CD4-positive, alpha-beta T cell (primary cell): ENCODE measurements around the gene F8. TPM values are rescaled to one million over a fixed set of nuclear protein-coding genes. Genes with fewer than 3 reads are reported as not detected.
"Not testable (repeated sequence)": the region's sequence is repeated elsewhere in the genome, so short reads cannot be mapped to it uniquely, and the experiment has no call there.

Experiments used
- ATAC-seq: fragments of 200-7000 bp; cut with Tn5 transposase; one replicate; pipeline ENCODE4 v1.10.0; 2022; ENCODE audit warnings: mild to moderate bottlenecking; ENCODE audit not compliant: poor library complexity
- CTCF ChIA-PET: fragments of 350-600 bp; sonication (Branson Sonifier 250); formaldehyde crosslinking; loops from one replicate; lab custom pipeline; 2021; ENCODE audit warnings: antibody characterized with exemption, inconsistent platforms; lab: Charles Lee
- POLR2A ChIA-PET: fragments of 350-600 bp; sonication (Branson Sonifier 250); formaldehyde crosslinking; loops from one replicate; lab custom pipeline; 2021; ENCODE audit warnings: antibody characterized with exemption, inconsistent platforms; lab: Charles Lee
- DNase-seq, 14 experiments: peaks; one replicate each; pipeline ENCODE4 v3.0.0-alpha.2; 2013 to 2020; ENCODE audit warnings: mixed read lengths in 2 of 14
- H3K27ac ChIP-seq, 2 donors: one replicate each; pipeline versions ENCODE4 v1.5.1 to v1.7.0; 2013; ENCODE audit warnings: low read length in 2 of 2, low read depth in 1 of 2, mild to moderate bottlenecking in 1 of 2
- H3K27me3 ChIP-seq, 2 experiments: 1 replicate in 1 of 2; 2 replicates in 1 of 2; pipeline versions ENCODE4 v1.6.1 to v1.7.0; 2013; ENCODE audit warnings: low read length in 2 of 2, control low read depth in 1 of 2, mild to moderate bottlenecking in 1 of 2, moderate library complexity in 1 of 2; ENCODE audit not compliant: insufficient read depth in 2 of 2, control insufficient read depth in 1 of 2
- H3K36me3 ChIP-seq: one replicate; pipeline ENCODE4 v1.6.1; 2013; ENCODE audit warnings: low read length, control low read depth; ENCODE audit not compliant: insufficient read depth
- H3K4me1 ChIP-seq: one replicate; pipeline ENCODE4 v1.6.1; 2013; ENCODE audit warnings: low read length, control low read depth; ENCODE audit not compliant: insufficient read depth
- H3K4me3 ChIP-seq: one replicate; pipeline ENCODE4 v1.5.1; 2013; ENCODE audit warnings: mild to moderate bottlenecking, low read length, moderate library complexity
- H3K9me3 ChIP-seq, 2 experiments: 1 replicate in 1 of 2; 2 replicates in 1 of 2; pipeline versions ENCODE4 v1.6.1 to v1.7.0; 2013; ENCODE audit warnings: low read length in 2 of 2, mild to moderate bottlenecking in 2 of 2, control low read depth in 1 of 2, moderate library complexity in 1 of 2; ENCODE audit not compliant: control insufficient read depth in 1 of 2, insufficient read depth in 1 of 2
- H3K27ac Mint-ChIP-seq: one replicate; pipeline ENCODE4 v1.8.0; 2020; ENCODE audit warnings: mixed read lengths
- H3K27me3 Mint-ChIP-seq: one replicate; pipeline ENCODE4 v1.8.0; 2021; ENCODE audit warnings: mixed read lengths
- H3K36me3 Mint-ChIP-seq: one replicate; pipeline ENCODE4 v1.8.0; 2021; ENCODE audit warnings: low read depth, mixed read lengths
- H3K4me1 Mint-ChIP-seq: one replicate; pipeline ENCODE4 v1.8.0; 2021; ENCODE audit warnings: low read depth, mixed read lengths
- H3K4me3 Mint-ChIP-seq: one replicate; pipeline ENCODE4 v1.8.0; 2020; ENCODE audit warnings: mild to moderate bottlenecking, mixed read lengths
- H3K9me3 Mint-ChIP-seq: one replicate; pipeline ENCODE4 v1.8.0; 2020; ENCODE audit warnings: mixed read lengths
- CTCF ChIP-seq: fragments of 200-600 bp; IDR thresholded peaks from one replicate; pipeline ENCODE4 v1.8.0; 2022; ENCODE audit warnings: antibody characterized with exemption, mild to moderate bottlenecking
- intact Hi-C, 2 experiments: fragments of 100-400 bp; cut with DNase I in 1 of 2; cut with micrococcal nuclease in 1 of 2; formaldehyde crosslinking; loops; one replicate each; pipeline versions ENCODE4 v1.15.1 to v1.9.0; 2023 to 2025; cut with DNase I, micrococcal nuclease
- total RNA-seq, 174 experiments: library from RNA in 2 of 174; stranded (reverse) in 2 of 174; gene quantifications; one replicate each; pipeline ENCODE4 v1.2.3 and lab custom pipeline; 2021 to 2026

The F8 gene
- total RNA-seq, 2 experiments from 2014 or later, result 0.66 to 0.67 TPM

GRCh38 chrX:154884069-154884468, 138.5 kb downstream of the F8 start:
- intact Hi-C loops, POLR2A ChIA-PET, H3K27me3 Mint-ChIP-seq, H3K36me3 ChIP-seq, H3K27me3 ChIP-seq, H3K4me3 Mint-ChIP-seq, H3K9me3 ChIP-seq, H3K4me3 ChIP-seq, H3K36me3 Mint-ChIP-seq, DNase-seq, H3K4me1 ChIP-seq, H3K27ac Mint-ChIP-seq, CTCF ChIA-PET, H3K27ac ChIP-seq, H3K9me3 Mint-ChIP-seq, H3K4me1 Mint-ChIP-seq, ATAC-seq: not testable (repeated sequence)

- H3K4me3 Mint-ChIP-seq, result no peak overlapping the region
- no peaks in the 10 kb centered on the region for H3K4me1 ChIP-seq
- ATAC-seq (no peak), DNase-seq (no peak)
- H3K36me3 ChIP-seq, result no peaks in the 10 kb centered on the region
- peaks cover 4% of the 10 kb centered on the region for H3K36me3 Mint-ChIP-seq
- CTCF ChIA-PET, result no interaction called here
- TF ChIP-seq CTCF, result no peak
- intact Hi-C loops, result no loop called here
- no peaks in the 10 kb centered on the region for H3K4me1 Mint-ChIP-seq
- POLR2A ChIA-PET, result no interaction called here
- H3K27ac ChIP-seq, result no peak overlapping the region
- peaks cover 3% of the 10 kb centered on the region for H3K9me3 Mint-ChIP-seq
- H3K27ac Mint-ChIP-seq, result no peak overlapping the region
- no peaks in the 10 kb centered on the region for H3K9me3 ChIP-seq
- no peak overlapping the region for H3K4me3 ChIP-seq
- H3K27me3 Mint-ChIP-seq, result peaks cover under 1% of the 10 kb centered on the region
- no peaks in the 10 kb centered on the region for H3K27me3 ChIP-seq
Measured at GRCh38 chrX:154873329-154873728, 149.2 kb downstream of the F8 start.

GRCh38 chrX:154868522-154868921, 154.0 kb downstream of the F8 start:
- H3K36me3 Mint-ChIP-seq, POLR2A ChIA-PET, H3K27me3 Mint-ChIP-seq, ATAC-seq, DNase-seq, H3K4me1 Mint-ChIP-seq, H3K4me3 ChIP-seq, H3K4me3 Mint-ChIP-seq, intact Hi-C loops, H3K9me3 ChIP-seq, CTCF ChIA-PET, H3K27ac Mint-ChIP-seq, H3K36me3 ChIP-seq, H3K27ac ChIP-seq, H3K4me1 ChIP-seq, H3K9me3 Mint-ChIP-seq, H3K27me3 ChIP-seq: not testable (repeated sequence)

GRCh38 chrX:154855256-154855655, 167.3 kb downstream of the F8 start:
- POLR2A ChIA-PET, result no interaction called here
- Mint-ChIP-seq H3K9me3 (no peaks in the 10 kb centered on the region), H3K27me3 (no peaks in the 10 kb centered on the region), H3K4me3 (no peak overlapping the region), H3K27ac (no peak overlapping the region), H3K36me3 (no peaks in the 10 kb centered on the region), H3K4me1 (no peaks in the 10 kb centered on the region)
- Histone ChIP-seq H3K36me3 (no peaks in the 10 kb centered on the region), H3K27ac (no peak overlapping the region), H3K4me1 (no peaks in the 10 kb centered on the region), H3K27me3 (no peaks in the 10 kb centered on the region), H3K4me3 (no peak overlapping the region), H3K9me3 (no peaks in the 10 kb centered on the region)
- ATAC-seq, result no peak
- CTCF ChIA-PET, result no interaction called here
- no peak for DNase-seq
- intact Hi-C loops, result no loop called here
- no peak for TF ChIP-seq CTCF
